HG02870 (cell line): Measurements from ENCODE around the gene ANKRD16.
A peak's percentile ranks its signal among the peaks of the same experiment; 100 is the strongest.
"Not testable (repeated sequence)": the region's sequence is repeated elsewhere in the genome, so short reads cannot be mapped to it uniquely, and the experiment has no call there.

Experiments used
- ATAC-seq: cut with Tn5 transposase; IDR thresholded peaks from one replicate; pipeline ENCODE4 v1.9.1; 2021; ENCODE audit warnings: mild to moderate bottlenecking, moderate library complexity; ENCODE audit not compliant: unreplicated experiment

The ANKRD16 gene

DNA sequence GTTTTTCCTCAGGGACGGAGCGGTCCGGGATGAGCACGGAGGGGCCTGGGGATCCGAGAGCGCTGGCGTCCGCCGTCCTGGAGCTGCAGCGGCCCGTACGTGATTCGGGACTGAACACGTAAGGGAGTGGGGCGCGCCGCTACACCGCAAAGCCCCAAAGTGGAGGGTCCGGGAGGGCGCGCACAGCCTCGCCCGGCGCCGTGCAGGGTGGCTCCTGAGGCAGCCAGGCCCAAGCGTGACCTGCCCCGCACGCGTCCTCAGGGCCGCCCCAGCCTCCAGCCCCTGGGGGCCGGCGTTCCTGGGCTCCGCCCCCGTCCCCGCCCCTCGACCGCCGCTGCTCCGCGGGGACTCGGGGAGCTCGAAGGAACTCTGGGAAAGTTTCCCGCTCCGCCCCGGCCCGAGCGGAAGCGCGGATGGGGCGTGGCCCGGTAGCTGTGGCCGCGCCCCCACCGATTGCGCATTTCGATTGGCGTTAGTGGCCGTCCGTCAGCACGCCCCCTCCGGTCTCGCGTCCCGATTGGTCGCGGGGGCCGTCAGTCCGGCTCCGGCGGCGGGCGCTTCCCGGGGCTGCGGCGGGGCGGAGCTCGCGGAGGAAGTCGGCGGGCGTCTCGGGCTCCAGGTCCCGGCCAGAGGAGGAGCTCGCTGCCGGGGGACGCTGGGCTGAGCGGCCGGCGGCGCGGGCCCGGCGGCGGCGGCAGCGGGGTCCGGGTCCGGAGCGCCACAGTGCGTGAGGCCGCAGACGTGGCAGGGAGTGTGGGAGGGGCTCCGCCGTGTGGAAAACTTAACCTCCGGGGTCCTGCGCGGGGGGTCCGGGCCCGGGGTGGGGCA lies at the start of gene ANKRD16, which contains the start of gene FBH1:
Gene ANKRD16 (minus strand): TSS at position 270 of the 828 bp plus-strand sequence. CDS start 539 bp downstream, outside the sequence.
Gene FBH1 (plus strand): TSS at position 620 of the 828 bp plus-strand sequence. CDS start 103 bp downstream, at position 723.
- ATAC-seq = peak; percentile 84

DNA sequence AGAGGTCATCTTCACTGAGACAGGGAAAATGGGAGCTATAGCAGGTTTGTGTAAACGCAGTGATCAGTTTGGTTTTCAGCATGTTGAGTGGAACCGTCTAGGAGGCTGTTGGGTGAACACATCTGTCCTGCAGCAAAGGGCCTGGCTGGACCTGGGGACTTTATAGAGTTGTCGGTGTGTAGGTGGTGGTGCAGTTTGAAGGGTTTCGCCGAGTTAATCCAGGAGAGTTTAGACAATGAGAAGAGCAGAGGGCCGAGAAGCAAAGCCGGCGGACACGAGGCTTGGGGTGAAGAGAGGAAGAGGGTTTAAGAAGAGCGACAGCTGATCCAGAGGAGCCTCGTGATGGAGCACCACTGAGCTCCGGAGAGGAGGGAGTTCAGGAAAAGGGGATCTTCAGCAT lies 48.6 kb upstream of the ANKRD16 start:
- ATAC-seq = no peak

- no peak for ATAC-seq
These were observed 47.3 kb upstream of the ANKRD16 start for GRCh38 chr10:5937016-5937415.

DNA sequence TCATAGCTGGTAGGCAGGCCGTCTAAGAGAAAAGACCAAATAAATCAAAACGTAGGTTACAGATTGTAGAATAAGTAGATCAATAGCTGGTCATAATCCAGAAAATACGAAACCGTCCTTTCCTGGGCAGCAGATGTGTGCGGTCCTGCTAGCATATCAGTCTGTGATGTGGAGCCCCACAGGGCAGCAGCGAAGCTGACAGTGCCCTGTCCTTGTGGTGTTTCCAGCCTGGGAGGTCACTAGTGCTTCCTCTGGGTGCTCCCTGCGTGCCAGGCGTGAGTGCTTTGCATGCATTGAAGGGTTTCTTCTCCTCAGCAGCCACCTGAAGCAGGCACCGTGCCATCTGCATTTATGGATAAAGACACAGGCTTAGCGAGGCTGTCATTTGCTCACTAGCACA lies 45.9 kb upstream of the ANKRD16 start:
- no peak for ATAC-seq

GRCh38 chr10:5933909-5934546 lies 44.3 kb upstream of the ANKRD16 start:
- ATAC-seq = no peak

DNA sequence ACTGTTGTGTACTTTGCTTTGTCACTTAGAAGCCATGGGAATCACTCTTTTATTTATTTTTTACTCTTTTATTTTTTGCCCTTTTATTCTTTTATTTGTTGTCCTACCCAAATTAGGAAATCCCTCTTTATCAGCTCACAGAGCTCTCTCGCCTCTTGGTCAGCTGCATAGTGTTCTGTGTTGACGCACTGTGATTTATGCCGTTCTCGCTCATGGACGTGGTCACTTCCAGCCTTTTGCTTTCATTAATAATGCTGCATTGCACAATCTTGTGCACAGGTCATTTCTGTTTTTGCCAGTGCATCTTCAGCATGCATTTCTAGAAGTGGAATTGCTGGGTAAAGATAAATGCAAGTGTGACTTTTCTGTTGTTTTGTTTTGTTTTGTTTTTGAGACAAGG lies 42.7 kb upstream of the ANKRD16 start:
- ATAC-seq = no peak

GRCh38 chr10:5930272-5930671 lies 40.6 kb upstream of the ANKRD16 start:
- no peak for ATAC-seq

DNA sequence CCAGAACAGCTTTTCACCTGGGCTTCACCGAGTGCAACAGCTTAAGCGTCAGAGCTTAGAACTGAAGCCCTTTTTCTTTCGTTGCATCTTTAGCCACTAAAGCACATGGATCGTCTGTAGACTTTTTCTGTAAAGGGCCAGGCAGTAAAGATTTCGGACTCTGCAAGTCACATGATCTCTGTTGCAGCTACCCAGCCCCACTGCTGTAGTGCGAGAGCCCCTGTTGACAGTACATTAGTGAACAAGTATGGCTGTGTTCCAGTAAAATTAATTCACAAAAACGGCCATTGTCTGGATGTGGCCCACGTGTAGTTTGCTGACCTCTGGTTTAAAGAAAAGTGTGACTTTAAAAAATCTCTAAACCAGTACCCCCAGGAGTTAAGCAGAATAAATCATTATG lies 39.7 kb upstream of the ANKRD16 start:
- no peak for ATAC-seq

DNA sequence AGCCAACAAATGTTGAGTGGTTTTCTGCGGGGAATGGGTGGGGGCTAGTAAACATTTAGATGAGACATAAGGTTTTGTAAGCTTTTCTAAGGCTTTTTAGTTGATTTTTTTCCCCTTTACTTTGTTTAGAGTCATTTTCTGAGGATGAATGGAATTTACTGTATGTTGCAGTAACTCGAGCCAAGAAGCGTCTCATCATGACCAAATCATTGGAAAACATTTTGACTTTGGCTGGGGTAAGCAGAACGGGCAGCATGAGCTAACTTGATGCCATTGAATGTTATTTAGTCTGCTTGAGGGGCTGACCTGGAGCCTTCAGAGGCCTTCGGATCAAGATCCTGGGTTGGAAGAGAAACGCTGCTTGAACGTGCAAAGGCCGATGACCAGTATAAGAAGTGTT lies 37.6 kb upstream of the ANKRD16 start:
- ATAC-seq = no peak

- no peak for ATAC-seq
These were observed 35.2 kb upstream of the ANKRD16 start for GRCh38 chr10:5924889-5925288.

DNA sequence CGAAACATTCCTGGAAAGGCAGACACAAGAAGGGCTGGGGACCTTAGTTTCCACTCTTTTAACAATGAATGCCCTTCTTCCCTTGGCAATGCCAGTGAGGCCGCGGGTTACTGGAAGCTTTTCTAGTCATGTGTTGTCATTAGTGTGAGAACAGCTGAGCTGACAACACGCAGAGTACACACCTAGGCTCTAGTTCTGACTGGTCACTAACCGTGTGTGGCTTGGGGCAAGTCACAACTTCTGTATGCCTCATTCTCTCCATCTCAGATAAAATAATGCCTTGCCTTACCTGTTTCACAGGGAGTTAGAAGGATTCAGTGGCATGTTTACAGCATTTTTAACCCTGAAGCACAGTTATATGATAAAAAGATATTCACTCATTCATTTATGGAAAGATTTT lies 32.1 kb upstream of the ANKRD16 start:
- ATAC-seq = no peak

GRCh38 chr10:5919568-5919967 lies 29.9 kb upstream of the ANKRD16 start:
- ATAC-seq = no peak

DNA sequence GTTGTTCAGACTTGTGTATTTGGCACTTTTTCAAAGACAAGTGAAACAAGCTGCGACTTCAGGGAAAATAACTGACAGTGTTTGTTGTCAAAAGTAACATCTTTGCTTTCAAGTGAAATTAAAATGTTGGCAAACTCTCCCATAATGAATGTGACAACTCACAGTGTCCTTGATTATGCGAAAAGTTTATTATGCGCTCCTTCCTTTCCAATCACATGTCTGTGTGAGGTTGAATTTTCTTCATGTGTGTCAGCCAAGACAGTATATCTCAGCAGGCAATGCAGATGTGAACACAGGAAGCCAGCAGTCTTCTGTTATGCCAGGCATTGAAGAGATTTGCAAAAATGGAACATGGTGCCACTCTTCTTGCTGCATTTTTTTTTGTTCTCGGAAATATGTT lies 29.1 kb upstream of the ANKRD16 start:
- no peak for ATAC-seq

DNA sequence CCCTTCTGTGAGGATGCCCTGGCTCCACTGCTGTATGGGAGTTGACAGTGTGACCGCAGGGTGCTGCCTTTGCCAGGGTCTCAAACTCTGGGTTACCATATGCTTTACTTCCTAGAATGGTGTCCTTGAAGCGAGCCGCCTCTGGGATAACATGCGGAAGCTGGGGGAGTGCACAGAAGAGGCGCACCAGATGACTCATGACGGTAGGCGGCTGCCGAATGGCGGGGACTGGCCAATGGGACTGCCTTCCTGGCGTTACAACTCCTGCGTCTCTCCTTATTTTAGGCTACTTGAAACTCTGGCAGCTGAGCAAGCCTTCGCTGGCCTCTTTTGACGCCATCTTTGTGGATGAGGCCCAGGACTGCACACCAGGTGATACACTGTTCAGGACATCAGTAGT lies 27.6 kb upstream of the ANKRD16 start:
- ATAC-seq = no peak

- no peak for ATAC-seq
These were observed 25.8 kb upstream of the ANKRD16 start for GRCh38 chr10:5915451-5915850.

DNA sequence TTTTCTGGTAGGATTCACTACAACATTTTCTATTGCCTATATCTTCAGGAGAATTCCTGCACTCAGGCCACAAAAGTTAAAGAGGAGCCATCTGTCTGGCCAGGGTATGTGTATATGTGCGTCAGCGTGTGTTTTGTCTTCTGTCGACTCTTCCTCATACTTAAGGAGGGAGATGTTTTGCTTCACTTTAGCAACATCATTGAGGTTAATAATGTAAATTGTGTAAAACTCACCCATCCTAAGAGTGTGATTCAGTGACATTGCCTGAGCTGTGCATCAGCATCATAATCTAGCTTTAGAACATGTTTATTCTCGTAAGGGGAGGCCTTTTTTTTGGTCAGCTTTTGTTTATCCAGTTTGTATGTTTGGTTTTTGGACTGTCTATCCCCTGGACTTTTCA lies 24.0 kb upstream of the ANKRD16 start:
- ATAC-seq = no peak

GRCh38 chr10:5911670-5912069 lies 22.0 kb upstream of the ANKRD16 start:
- ATAC-seq = no peak

DNA sequence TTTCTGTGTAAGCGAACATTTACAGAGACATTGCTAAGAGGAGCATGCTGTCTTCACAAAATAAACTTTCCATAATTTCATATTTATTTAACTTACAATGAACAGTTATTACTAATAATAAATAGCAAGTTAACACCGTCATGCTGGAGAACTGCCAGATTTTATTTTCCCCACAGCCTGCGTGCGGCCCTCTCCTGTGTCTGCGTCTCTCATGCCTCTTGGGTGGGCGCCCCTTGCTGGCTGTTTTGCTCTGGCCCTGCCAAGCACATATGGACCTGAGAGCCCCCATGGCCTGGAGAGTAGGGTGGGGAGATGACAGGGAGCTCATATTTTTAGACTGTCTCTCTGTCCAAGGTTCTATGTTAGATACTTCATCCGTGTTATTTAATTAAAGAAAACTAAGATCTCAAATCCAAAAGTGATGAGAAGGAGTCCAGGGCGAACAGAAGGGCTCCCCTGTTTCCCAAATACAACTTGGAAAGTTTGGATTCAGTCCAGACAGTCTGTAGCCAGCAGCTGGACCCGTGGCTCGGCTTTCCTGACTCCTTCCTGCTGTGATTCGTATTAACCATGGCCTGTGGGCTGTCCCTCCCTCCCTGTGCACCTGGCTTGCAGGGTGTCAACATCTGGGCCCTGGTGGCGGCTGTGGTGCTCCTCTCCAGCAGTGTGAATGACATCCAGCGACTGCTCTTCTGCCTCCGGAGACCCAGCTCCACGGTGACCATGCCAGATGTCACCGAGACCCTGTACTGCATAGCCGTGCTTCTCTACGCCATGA lies 20.8 kb upstream of the ANKRD16 start:
- ATAC-seq = no peak

DNA sequence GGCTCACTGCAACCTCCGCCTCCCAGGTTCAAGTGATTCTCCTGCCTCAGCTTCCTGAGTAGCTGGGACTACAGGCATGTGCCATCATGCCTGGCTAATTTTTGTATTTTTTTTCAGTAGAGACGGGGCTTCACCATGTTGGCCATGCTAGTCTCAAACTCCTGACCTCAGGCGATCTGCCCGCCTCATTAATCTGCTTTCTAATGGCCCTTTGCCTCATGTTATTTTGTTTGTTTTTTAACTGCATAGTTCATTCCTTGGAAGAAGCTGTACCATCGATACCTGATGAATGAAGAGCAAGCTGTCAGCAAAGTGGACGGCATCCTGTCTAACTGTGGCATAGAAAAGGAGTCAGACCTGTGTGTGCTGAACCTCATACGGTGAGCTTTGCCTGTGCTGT lies 19.0 kb upstream of the ANKRD16 start:
- ATAC-seq = not testable (repeated sequence)

DNA sequence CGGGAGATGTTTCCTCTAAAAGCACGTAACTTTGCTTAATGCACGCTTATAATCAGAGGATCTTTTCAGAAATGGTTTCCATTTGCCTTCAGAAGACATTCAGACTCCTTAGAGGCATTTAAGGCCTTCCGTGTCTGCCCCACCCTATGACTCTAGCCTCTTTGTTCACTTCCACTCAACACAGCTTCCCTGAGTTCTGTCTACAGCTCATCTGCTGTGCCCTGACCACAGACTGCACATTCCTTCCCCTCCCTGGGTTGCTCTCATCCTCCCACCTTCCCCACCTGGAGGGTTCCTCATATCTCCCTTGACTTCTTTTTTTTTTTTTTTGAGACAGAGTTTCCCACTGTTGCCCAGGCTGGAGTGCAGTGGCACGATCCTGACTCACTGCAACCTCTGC lies 17.0 kb upstream of the ANKRD16 start:
- ATAC-seq = no peak

- no peak for ATAC-seq
These were observed 16.3 kb upstream of the ANKRD16 start for GRCh38 chr10:5905854-5906507.
